ENCODE data around the gene HCN1. TPM values are rescaled to one million over a fixed set of nuclear protein-coding genes. Genes with fewer than 3 reads are reported as not detected.

Gene HCN1
- total RNA-seq, 1 donor from 2014 or later: 1.2 TPM

DNA sequence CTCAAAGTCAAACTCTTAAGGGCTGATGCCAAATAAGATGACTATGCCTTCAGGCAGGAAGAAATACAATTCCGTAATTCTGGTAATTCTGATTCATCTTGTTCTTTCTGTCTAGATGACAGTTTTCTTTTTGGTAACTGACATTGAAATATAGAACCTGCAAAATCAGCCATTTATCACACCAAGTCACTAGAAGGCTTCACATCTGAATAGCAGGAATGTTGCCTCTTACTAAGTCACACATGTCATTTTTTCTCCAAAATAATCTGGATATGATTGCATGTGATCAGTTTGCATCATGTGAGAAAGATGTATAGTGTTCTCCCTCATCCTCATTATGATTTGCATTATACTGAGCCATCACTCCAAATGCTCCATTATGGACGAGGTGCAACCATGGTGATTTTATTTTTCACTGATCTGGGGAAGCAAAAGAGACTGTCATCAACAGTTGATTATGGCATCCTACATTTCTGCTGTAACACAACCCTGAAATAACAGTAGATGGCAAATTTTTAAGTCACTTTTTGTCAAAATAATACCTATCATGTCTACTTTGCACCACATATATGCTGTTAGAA lies 69.0 kb downstream of the HCN1 start:
- no peak overlapping the region for H3K27ac Mint-ChIP-seq (ENCODE audit: unreplicated experiment)
- H3K27me3 Mint-ChIP-seq (ENCODE audit: low read depth): no peaks in the 10 kb centered on the region
- H3K4me3 Mint-ChIP-seq: no peak overlapping the region
- no peaks in the 10 kb centered on the region for H3K36me3 Mint-ChIP-seq (ENCODE audit: low read depth)
- no peaks in the 10 kb centered on the region for H3K4me1 Mint-ChIP-seq
- TF ChIP-seq, protein P1, sequence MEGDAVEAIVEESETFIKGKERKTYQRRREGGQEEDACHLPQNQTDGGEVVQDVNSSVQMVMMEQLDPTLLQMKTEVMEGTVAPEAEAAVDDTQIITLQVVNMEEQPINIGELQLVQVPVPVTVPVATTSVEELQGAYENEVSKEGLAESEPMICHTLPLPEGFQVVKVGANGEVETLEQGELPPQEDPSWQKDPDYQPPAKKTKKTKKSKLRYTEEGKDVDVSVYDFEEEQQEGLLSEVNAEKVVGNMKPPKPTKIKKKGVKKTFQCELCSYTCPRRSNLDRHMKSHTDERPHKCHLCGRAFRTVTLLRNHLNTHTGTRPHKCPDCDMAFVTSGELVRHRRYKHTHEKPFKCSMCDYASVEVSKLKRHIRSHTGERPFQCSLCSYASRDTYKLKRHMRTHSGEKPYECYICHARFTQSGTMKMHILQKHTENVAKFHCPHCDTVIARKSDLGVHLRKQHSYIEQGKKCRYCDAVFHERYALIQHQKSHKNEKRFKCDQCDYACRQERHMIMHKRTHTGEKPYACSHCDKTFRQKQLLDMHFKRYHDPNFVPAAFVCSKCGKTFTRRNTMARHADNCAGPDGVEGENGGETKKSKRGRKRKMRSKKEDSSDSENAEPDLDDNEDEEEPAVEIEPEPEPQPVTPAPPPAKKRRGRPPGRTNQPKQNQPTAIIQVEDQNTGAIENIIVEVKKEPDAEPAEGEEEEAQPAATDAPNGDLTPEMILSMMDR (conservative IDR thresholded peaks at IDR 0.05): no peak
- H3K9me3 Mint-ChIP-seq: no peaks in the 10 kb centered on the region
- no peak for DNase-seq (ENCODE audit: low read depth, low spot score)

DNA sequence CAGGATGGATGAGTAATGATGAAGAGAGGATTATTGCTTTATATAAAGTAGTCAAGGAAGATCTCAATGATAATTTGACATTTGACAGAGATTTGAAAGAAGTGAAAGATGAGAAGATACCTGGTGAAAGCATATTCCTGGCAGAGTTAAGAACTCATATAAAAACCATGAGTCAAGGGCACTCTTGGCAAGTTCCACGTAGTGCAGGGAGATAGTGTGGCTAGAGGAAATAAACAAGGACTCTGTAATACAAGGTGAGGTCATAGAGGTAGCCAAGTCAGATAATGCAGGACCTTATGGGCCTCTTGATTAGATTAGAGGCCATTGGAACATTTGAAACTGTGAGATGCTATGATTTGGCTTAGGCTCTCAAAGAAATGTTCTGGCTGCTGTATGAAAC lies 72.3 kb downstream of the HCN1 start:
- DNase-seq (ENCODE audit: low read depth, low spot score): no peak
- Mint-ChIP-seq H3K4me3 (no peak overlapping the region), H3K27ac (ENCODE audit: unreplicated experiment) (no peak overlapping the region), H3K9me3 (no peaks in the 10 kb centered on the region), H3K27me3 (ENCODE audit: low read depth) (no peaks in the 10 kb centered on the region), H3K36me3 (ENCODE audit: low read depth) (no peaks in the 10 kb centered on the region), H3K4me1 (no peaks in the 10 kb centered on the region)
- TF ChIP-seq, protein P1 (conservative IDR thresholded peaks at IDR 0.05): no peak

DNA sequence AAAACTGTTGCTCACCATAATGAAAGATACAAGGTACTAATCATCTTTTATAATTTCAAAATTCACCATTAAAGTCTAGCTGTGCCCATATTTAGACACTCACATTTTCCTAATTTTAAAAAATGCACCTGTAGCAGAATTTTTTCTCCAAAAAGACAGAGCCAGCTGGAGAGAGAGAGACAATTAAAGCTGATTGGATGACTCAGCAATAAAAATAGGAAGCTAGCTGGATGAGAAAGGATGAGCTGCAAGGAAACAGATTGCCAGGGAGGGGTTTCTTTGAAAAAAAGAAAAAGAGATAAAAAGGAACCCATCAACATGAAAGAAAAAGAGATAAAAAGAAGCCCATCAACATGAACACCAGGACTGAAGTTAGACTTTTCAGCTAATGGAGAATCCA lies 73.8 kb downstream of the HCN1 start:
- Mint-ChIP-seq H3K4me1 (no peaks in the 10 kb centered on the region), H3K36me3 (ENCODE audit: low read depth) (no peaks in the 10 kb centered on the region), H3K4me3 (no peak overlapping the region), H3K9me3 (no peaks in the 10 kb centered on the region), H3K27ac (ENCODE audit: unreplicated experiment) (no peak overlapping the region), H3K27me3 (ENCODE audit: low read depth) (no peaks in the 10 kb centered on the region)
- TF ChIP-seq, protein P1 (conservative IDR thresholded peaks at IDR 0.05): no peak
- DNase-seq (ENCODE audit: low read depth, low spot score): no peak

DNA sequence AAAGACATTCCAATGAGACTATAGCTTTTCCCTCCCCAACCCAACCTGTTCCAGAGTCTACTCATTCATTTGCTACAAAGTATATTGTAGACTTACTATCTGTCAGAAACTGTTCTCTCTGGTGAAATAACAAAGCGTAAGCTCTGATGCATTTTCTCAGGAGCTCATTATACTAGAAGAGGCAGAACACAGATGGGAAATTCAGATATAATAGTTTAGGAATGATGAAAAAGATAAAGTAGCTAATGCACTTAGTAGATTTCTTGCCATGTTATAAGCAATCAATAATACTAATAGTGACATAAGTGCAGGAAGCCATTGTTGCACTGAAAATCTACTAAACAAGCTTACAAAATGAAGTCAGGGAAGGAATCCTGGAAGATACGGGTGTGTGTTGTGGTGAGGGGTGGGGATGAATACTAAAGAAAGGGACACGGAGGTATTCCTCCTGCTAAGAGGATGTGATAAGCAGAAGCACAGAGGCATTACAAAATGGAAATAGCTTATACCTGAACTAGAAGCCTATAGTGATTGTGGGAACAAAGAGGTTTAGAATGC lies 78.2 kb downstream of the HCN1 start:
- Mint-ChIP-seq H3K36me3 (ENCODE audit: low read depth) (no peaks in the 10 kb centered on the region), H3K4me3 (no peak overlapping the region), H3K27me3 (ENCODE audit: low read depth) (no peaks in the 10 kb centered on the region), H3K9me3 (peaks cover 2% of the 10 kb centered on the region), H3K27ac (ENCODE audit: unreplicated experiment) (no peak overlapping the region), H3K4me1 (no peaks in the 10 kb centered on the region)
- TF ChIP-seq, protein P1 (conservative IDR thresholded peaks at IDR 0.05): no peak
- no peak for DNase-seq (ENCODE audit: low read depth, low spot score)

DNA sequence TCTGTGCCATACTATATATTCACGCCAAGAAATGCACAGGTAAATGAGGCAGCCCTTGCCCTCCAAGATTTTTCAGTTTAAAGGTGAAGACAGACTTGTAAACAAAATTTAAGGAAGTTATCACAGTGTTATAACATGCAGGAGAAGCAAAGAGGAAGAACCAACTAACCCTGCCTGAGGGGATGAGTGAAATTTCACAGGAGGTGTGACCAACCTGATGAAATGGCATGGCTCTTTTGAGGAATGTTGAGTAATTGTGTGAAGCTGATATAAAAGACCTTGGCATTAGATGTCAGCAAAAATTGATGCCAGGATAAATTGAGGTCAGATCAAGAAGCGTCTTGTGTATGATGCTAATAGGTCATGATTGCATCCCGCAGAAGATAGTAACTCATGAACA lies 86.5 kb downstream of the HCN1 start:
- no peaks in the 10 kb centered on the region for H3K4me1 Mint-ChIP-seq
- TF ChIP-seq, protein P1 (conservative IDR thresholded peaks at IDR 0.05): no peak
- no peaks in the 10 kb centered on the region for H3K9me3 Mint-ChIP-seq
- H3K36me3 Mint-ChIP-seq (ENCODE audit: low read depth): no peaks in the 10 kb centered on the region
- no peak overlapping the region for H3K27ac Mint-ChIP-seq (ENCODE audit: unreplicated experiment)
- DNase-seq (ENCODE audit: low read depth, low spot score): no peak
- H3K4me3 Mint-ChIP-seq: no peak overlapping the region
- no peaks in the 10 kb centered on the region for H3K27me3 Mint-ChIP-seq (ENCODE audit: low read depth)

Measured in neural crest cell (in vitro differentiated cells).